Lower leg skin (tissue), 3 donors: ENCODE measurements around the gene OR13A1.

Source experiments
- POLR2A ChIP-seq, 2 donors: fragments of 450-650 bp; IDR thresholded peaks; one replicate each; pipeline ENCODE4 v1.6.1; 2016 to 2017; ENCODE audit warnings: antibody characterized with exemption in 2 of 2, mild to moderate bottlenecking in 1 of 2, moderate library complexity in 1 of 2
- TF ChIP-seq, protein P1 (sequence below), 3 donors: fragments of 450-650 bp; IDR thresholded peaks; one replicate each; pipeline ENCODE4 v1.5.1; 2016; ENCODE audit warnings: antibody characterized with exemption in 3 of 3, mild to moderate bottlenecking in 3 of 3, moderate library complexity in 2 of 3

DNA sequence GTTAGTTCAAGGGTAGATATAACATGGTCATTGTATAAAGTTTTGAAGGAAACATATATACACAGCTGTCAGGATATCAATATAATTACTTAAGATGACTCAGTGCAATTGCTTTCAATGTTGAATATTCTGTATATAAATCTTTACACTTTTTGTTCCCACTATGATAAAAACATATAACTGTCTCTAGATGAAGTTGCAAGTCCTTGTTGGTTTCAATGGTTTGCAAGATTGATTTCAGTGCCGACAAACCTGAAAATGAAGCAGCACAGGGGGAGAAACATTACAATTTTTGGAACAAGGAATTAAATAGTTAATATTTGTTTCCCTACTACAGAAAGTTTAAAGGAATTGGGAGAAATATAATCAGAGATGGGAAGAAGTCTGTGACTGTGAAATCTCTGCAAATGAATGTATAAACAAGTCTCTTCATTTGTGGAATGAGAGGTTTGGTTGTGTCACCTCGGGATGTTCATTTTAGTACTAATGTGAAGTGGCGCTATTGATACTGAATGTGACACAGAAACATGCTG is 54.1 kb downstream of the OR13A1 start:
- TF ChIP-seq, protein P1, sequence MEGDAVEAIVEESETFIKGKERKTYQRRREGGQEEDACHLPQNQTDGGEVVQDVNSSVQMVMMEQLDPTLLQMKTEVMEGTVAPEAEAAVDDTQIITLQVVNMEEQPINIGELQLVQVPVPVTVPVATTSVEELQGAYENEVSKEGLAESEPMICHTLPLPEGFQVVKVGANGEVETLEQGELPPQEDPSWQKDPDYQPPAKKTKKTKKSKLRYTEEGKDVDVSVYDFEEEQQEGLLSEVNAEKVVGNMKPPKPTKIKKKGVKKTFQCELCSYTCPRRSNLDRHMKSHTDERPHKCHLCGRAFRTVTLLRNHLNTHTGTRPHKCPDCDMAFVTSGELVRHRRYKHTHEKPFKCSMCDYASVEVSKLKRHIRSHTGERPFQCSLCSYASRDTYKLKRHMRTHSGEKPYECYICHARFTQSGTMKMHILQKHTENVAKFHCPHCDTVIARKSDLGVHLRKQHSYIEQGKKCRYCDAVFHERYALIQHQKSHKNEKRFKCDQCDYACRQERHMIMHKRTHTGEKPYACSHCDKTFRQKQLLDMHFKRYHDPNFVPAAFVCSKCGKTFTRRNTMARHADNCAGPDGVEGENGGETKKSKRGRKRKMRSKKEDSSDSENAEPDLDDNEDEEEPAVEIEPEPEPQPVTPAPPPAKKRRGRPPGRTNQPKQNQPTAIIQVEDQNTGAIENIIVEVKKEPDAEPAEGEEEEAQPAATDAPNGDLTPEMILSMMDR (IDR thresholded peaks at IDR 0.05): no peak
- no peak for TF ChIP-seq POLR2A (IDR thresholded peaks at IDR 0.05)
